GM23338 (cell line): ENCODE measurements around the gene QDPR. TPM values are rescaled to one million over a fixed set of nuclear protein-coding genes. Genes with fewer than 3 reads are reported as not detected.

ENCODE experiments used
- ATAC-seq: fragments of 200-7000 bp; cut with Tn5 transposase; 3 replicates; pipeline ENCODE4 v1.9.1; 2020
- DNase-seq: peaks from one replicate; pipeline ENCODE4 v3.0.0-alpha.2; 2015; ENCODE audit warnings: low spot score
- H2AFZ ChIP-seq: fragments of 200-600 bp; sonication (generic); 2 replicates; pipeline ENCODE4 v1.8.0; 2016; ENCODE audit warnings: antibody characterized with exemption, mild to moderate bottlenecking, moderate library complexity
- H3F3A ChIP-seq: fragments of 200-600 bp; sonication (generic); replicated peaks from 2 replicates; pipeline ENCODE4 v1.8.0; 2017; ENCODE audit warnings: antibody characterized with exemption, mixed run types, low read depth
- H3K27ac ChIP-seq: fragments of 200-600 bp; sonication (generic); 2 replicates; pipeline ENCODE4 v1.6.1; 2016; ENCODE audit warnings: low read depth
- H3K27me3 ChIP-seq: fragments of 200-600 bp; sonication (generic); 2 replicates; pipeline ENCODE4 v1.8.0; 2016; ENCODE audit warnings: mild to moderate bottlenecking, mixed run types, moderate library complexity; ENCODE audit not compliant: insufficient read depth
- H3K36me3 ChIP-seq: fragments of 200-600 bp; sonication (generic); 2 replicates; pipeline ENCODE4 v1.8.0; 2016; ENCODE audit warnings: mild to moderate bottlenecking; ENCODE audit not compliant: insufficient read depth
- H3K4me1 ChIP-seq: fragments of 200-600 bp; sonication (generic); 2 replicates; pipeline ENCODE4 v1.8.0; 2016; ENCODE audit warnings: mild to moderate bottlenecking, moderate library complexity; ENCODE audit not compliant: insufficient read depth
- H3K4me2 ChIP-seq: fragments of 200-600 bp; sonication (generic); 2 replicates; pipeline ENCODE4 v1.7.1; 2017; ENCODE audit warnings: mixed run types
- H3K4me3 ChIP-seq: fragments of 200-600 bp; sonication (generic); 2 replicates; pipeline ENCODE4 v1.6.1; 2016; ENCODE audit warnings: mixed run types
- H3K79me2 ChIP-seq: fragments of 200-600 bp; sonication (generic); replicated peaks from 2 replicates; pipeline ENCODE4 v1.8.0; 2017; ENCODE audit warnings: mild to moderate bottlenecking; ENCODE audit not compliant: insufficient read depth
- H3K9me2 ChIP-seq: fragments of 200-600 bp; sonication (generic); 2 replicates; pipeline ENCODE4 v1.8.0; 2017; ENCODE audit not compliant: insufficient read depth
- H4K20me1 ChIP-seq: fragments of 200-600 bp; sonication (generic); replicated peaks from 2 replicates; pipeline ENCODE4 v1.8.0; 2017; ENCODE audit warnings: mild to moderate bottlenecking; ENCODE audit not compliant: insufficient read depth
- H3K27ac Mint-ChIP-seq: 2 replicates; pipeline ENCODE4 v1.8.0; 2020; ENCODE audit warnings: inconsistent platforms, mild to moderate bottlenecking, moderate library complexity, mixed read lengths
- H3K27me3 Mint-ChIP-seq: 3 replicates; pipeline ENCODE4 v1.8.0; 2022; ENCODE audit warnings: low read depth, mild to moderate bottlenecking, moderate library complexity, mixed read lengths, inconsistent platforms; ENCODE audit not compliant: insufficient read depth, poor library complexity
- H3K36me3 Mint-ChIP-seq: 3 replicates; pipeline ENCODE4 v1.8.0; 2021; ENCODE audit warnings: low read depth, mild to moderate bottlenecking, inconsistent platforms, moderate library complexity, mixed read lengths
- H3K4me1 Mint-ChIP-seq: 3 replicates; pipeline ENCODE4 v1.8.0; 2020; ENCODE audit warnings: mild to moderate bottlenecking, inconsistent platforms, mixed read lengths
- H3K4me3 Mint-ChIP-seq: 3 replicates; pipeline ENCODE4 v1.8.0; 2021; ENCODE audit warnings: moderate library complexity, mild to moderate bottlenecking, inconsistent platforms, mixed read lengths
- H3K9me3 Mint-ChIP-seq: 3 replicates; pipeline ENCODE4 v1.8.0; 2020; ENCODE audit warnings: moderate library complexity, mild to moderate bottlenecking, inconsistent platforms, mixed read lengths
- CREB1 ChIP-seq: fragments of 250-450 bp; sonication (Bioruptor Pico); IDR thresholded peaks from 2 replicates; pipeline ENCODE4 v1.5.0; 2020; ENCODE audit warnings: low read depth, mild to moderate bottlenecking, moderate library complexity
- CTCF ChIP-seq, 2 experiments: fragments of 200-600 bp in 1 of 2; sonication (generic) in 1 of 2; conservative IDR thresholded peaks; 2 replicates each; pipeline versions ENCODE4 v1.5.1 to v1.6.1; 2016 to 2017; ENCODE audit warnings: antibody characterized with exemption in 2 of 2, low read depth in 2 of 2, mild to moderate bottlenecking in 2 of 2, moderate library complexity in 1 of 2
- EZH2 ChIP-seq: fragments of 200-600 bp; sonication (generic); IDR thresholded peaks from one replicate; pipeline ENCODE4 v1.8.0; 2017; ENCODE audit warnings: antibody characterized with exemption, mild to moderate bottlenecking, low read depth; ENCODE audit not compliant: unreplicated experiment
- EZH2phosphoT487 ChIP-seq: fragments of 200-600 bp; sonication (generic); IDR thresholded peaks from one replicate; pipeline ENCODE4 v1.8.1; 2018; ENCODE audit warnings: antibody characterized with exemption; ENCODE audit not compliant: unreplicated experiment
- JUNB ChIP-seq: IDR thresholded peaks from one replicate; pipeline ENCODE4 v1.6.1; 2016; ENCODE audit warnings: antibody characterized with exemption; ENCODE audit not compliant: unreplicated experiment
- NANOG ChIP-seq: IDR thresholded peaks from 2 replicates; pipeline ENCODE4 v1.6.1; 2016; ENCODE audit warnings: antibody characterized with exemption, borderline replicate concordance
- POLR2AphosphoS5 ChIP-seq: IDR thresholded peaks from 2 replicates; pipeline ENCODE4 v1.6.1; 2016; ENCODE audit warnings: antibody characterized with exemption, low read depth
- STAT1 ChIP-seq: IDR thresholded peaks from one replicate; pipeline ENCODE4 v1.6.1; 2016; ENCODE audit warnings: antibody characterized with exemption; ENCODE audit not compliant: unreplicated experiment
- ZNF114 ChIP-seq: fragments of 250-450 bp; sonication (Bioruptor Pico); IDR thresholded peaks from 2 replicates; pipeline ENCODE4 v1.5.0; 2020; ENCODE audit warnings: mild to moderate bottlenecking, moderate library complexity
- ZNF331 ChIP-seq: fragments of 250-450 bp; sonication (Bioruptor Pico); IDR thresholded peaks from 2 replicates; pipeline ENCODE4 v1.5.0; 2020; ENCODE audit warnings: low read depth, mild to moderate bottlenecking, moderate library complexity
- ZNF462 ChIP-seq: fragments of 250-450 bp; sonication (Bioruptor Pico); IDR thresholded peaks from 2 replicates; pipeline ENCODE4 v1.5.0; 2020; ENCODE audit warnings: mild to moderate bottlenecking, moderate library complexity
- polyA plus RNA-seq: library from polyadenylated mRNA; unstranded; fragments of >200 nt; fragmentation: Nextera tagmentation; extraction: Ambion mirVana; gene quantifications from 2 replicates; pipeline ENCODE4 v1.2.1, GENCODE V29; 2016
- total RNA-seq: library from RNA; depleted of rRNA; stranded (reverse); fragments of >200 nt; shearing (Covaris generic); gene quantifications from 2 replicates; pipeline ENCODE4 v1.2.3, GENCODE V29; 2014
- TF ChIP-seq, protein P1 (sequence below): IDR thresholded peaks from 2 replicates; pipeline ENCODE4 v1.6.1; 2016; ENCODE audit warnings: antibody characterized with exemption
- TF ChIP-seq, protein P2 (sequence below): IDR thresholded peaks from one replicate; pipeline ENCODE4 v1.6.1; 2018; ENCODE audit warnings: antibody characterized with exemption; ENCODE audit not compliant: unreplicated experiment

QDPR gene
- total and polyA plus RNA-seq, 2 experiments from 2014 or later: 31.5 to 42.7 TPM

DNA sequence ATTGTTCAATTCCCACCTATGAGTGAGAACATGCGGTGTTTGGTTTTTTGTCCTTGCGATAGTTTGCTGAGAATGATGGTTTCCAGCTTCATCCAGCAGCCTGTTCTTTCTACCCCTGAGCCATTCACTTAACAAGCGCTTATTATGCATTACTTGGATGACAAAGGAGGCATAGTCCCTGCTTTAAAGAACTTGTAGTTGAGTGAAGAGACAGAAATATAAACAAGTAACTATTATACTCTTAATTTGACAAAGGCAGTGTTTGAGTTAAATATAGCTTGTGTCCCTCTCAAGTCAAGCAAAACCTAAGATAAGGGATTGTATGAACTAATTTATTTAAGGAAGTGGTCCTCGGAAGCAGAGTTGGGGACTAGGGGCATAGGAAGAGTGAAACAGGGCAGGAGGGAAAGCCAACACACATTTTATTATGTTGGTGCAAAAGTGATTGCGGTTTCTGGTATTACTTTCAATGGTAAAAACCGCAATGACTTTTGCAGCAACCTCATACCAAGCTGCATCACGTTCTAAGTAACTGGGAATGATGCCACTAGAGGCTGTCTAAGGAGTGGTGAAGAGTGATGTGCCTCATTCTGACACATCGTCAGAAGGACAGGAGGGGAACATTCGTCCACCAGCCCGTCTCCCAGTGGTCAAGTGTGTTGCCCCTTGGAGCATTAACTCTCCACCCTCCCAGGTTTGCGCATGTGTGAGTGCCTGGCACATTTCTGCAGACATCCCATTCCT is 41.8 kb downstream of the QDPR start:
- Histone ChIP-seq H3K9me2 (no peaks in the 10 kb centered on the region), H3K36me3 (no peaks in the 10 kb centered on the region), H3K4me3 (no peak overlapping the region), H3K27ac (no peak overlapping the region), H3K79me2 (no peaks in the 10 kb centered on the region), H4K20me1 (no peaks in the 10 kb centered on the region), H3F3A (no peaks in the 10 kb centered on the region), H3K4me2 (no peak overlapping the region), H3K27me3 (no peaks in the 10 kb centered on the region), H2AFZ (no peak overlapping the region), H3K4me1 (no peaks in the 10 kb centered on the region)
- TF ChIP-seq NANOG: no peak
- TF ChIP-seq ZNF462 (CRISPR knock-in tag): no peak
- TF ChIP-seq STAT1: no peak
- no peak for TF ChIP-seq EZH2
- TF ChIP-seq ZNF331: no peak
- TF ChIP-seq ZNF114 (CRISPR knock-in tag): no peak
- TF ChIP-seq CREB1 (CRISPR knock-in tag): no peak
- TF ChIP-seq, protein P1, sequence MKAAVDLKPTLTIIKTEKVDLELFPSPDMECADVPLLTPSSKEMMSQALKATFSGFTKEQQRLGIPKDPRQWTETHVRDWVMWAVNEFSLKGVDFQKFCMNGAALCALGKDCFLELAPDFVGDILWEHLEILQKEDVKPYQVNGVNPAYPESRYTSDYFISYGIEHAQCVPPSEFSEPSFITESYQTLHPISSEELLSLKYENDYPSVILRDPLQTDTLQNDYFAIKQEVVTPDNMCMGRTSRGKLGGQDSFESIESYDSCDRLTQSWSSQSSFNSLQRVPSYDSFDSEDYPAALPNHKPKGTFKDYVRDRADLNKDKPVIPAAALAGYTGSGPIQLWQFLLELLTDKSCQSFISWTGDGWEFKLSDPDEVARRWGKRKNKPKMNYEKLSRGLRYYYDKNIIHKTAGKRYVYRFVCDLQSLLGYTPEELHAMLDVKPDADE: no peak
- no peak for TF ChIP-seq POLR2AphosphoS5
- no peak for TF ChIP-seq EZH2phosphoT487
- TF ChIP-seq, protein P2, sequence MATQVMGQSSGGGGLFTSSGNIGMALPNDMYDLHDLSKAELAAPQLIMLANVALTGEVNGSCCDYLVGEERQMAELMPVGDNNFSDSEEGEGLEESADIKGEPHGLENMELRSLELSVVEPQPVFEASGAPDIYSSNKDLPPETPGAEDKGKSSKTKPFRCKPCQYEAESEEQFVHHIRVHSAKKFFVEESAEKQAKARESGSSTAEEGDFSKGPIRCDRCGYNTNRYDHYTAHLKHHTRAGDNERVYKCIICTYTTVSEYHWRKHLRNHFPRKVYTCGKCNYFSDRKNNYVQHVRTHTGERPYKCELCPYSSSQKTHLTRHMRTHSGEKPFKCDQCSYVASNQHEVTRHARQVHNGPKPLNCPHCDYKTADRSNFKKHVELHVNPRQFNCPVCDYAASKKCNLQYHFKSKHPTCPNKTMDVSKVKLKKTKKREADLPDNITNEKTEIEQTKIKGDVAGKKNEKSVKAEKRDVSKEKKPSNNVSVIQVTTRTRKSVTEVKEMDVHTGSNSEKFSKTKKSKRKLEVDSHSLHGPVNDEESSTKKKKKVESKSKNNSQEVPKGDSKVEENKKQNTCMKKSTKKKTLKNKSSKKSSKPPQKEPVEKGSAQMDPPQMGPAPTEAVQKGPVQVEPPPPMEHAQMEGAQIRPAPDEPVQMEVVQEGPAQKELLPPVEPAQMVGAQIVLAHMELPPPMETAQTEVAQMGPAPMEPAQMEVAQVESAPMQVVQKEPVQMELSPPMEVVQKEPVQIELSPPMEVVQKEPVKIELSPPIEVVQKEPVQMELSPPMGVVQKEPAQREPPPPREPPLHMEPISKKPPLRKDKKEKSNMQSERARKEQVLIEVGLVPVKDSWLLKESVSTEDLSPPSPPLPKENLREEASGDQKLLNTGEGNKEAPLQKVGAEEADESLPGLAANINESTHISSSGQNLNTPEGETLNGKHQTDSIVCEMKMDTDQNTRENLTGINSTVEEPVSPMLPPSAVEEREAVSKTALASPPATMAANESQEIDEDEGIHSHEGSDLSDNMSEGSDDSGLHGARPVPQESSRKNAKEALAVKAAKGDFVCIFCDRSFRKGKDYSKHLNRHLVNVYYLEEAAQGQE: no peak
- no peak for TF ChIP-seq CTCF (conservative IDR thresholded peaks at IDR 0.05; ENCODE audit: low read depth in 2 of 2)
- no peak for TF ChIP-seq JUNB
- no peak overlapping the region for H3K27ac Mint-ChIP-seq
- H3K4me3 Mint-ChIP-seq: no peak overlapping the region
- H3K9me3 Mint-ChIP-seq: no peaks in the 10 kb centered on the region
- H3K36me3 Mint-ChIP-seq: no peaks in the 10 kb centered on the region
- no peaks in the 10 kb centered on the region for H3K4me1 Mint-ChIP-seq
- DNase-seq (no peak), ATAC-seq (no peak)
- H3K27me3 Mint-ChIP-seq: no peaks in the 10 kb centered on the region
